Osteoblast (primary cell): ENCODE measurements around the gene SUSD4. TPM values are rescaled to one million over a fixed set of nuclear protein-coding genes. Genes with fewer than 3 reads are reported as not detected.

Experiments used
- DNase-seq: peaks from one replicate; pipeline ENCODE4 v3.0.0; 2011; ENCODE audit warnings: low spot score, mixed read lengths; ENCODE audit not compliant: insufficient read length; ENCODE audit errors: missing footprints
- H2AFZ ChIP-seq: 2 replicates; pipeline ENCODE4 v1.6.0; 2011; ENCODE audit warnings: mild to moderate bottlenecking, low read length
- H3K27ac ChIP-seq: 2 replicates; pipeline ENCODE4 v1.5.1; 2011; ENCODE audit warnings: mild to moderate bottlenecking, low read depth, low read length, moderate library complexity
- H3K27me3 ChIP-seq: 2 replicates; pipeline ENCODE4 v1.6.0; 2012; ENCODE audit warnings: mild to moderate bottlenecking, control low read depth, inconsistent platforms, low read length, moderate library complexity; ENCODE audit not compliant: insufficient read depth
- H3K36me3 ChIP-seq: 2 replicates; pipeline ENCODE4 v1.5.1; 2011; ENCODE audit warnings: mild to moderate bottlenecking, low read length, control low read depth, moderate library complexity; ENCODE audit not compliant: insufficient read depth
- H3K4me1 ChIP-seq: 2 replicates; pipeline ENCODE4 v1.5.1; 2011; ENCODE audit warnings: mild to moderate bottlenecking, low read length, control low read depth, moderate library complexity; ENCODE audit not compliant: insufficient read depth
- H3K4me2 ChIP-seq: 2 replicates; pipeline ENCODE4 v1.6.0; 2011; ENCODE audit warnings: mild to moderate bottlenecking, low read length; ENCODE audit not compliant: insufficient read depth
- H3K4me3 ChIP-seq: fragments of 200-600 bp; sonication (generic); 3 replicates; pipeline ENCODE4 v1.5.1; 2012; ENCODE audit warnings: mild to moderate bottlenecking, low read length, inconsistent platforms; ENCODE audit not compliant: insufficient read depth
- H3K79me2 ChIP-seq: 2 replicates; pipeline ENCODE4 v1.6.0; 2012; ENCODE audit warnings: mild to moderate bottlenecking, low read length, control low read depth, inconsistent platforms; ENCODE audit not compliant: insufficient read depth
- H3K9me3 ChIP-seq: 2 replicates; pipeline ENCODE4 v1.5.1; 2011; ENCODE audit warnings: low read depth, low read length, control low read depth
- H4K20me1 ChIP-seq: 2 replicates; pipeline ENCODE4 v1.6.0; 2012; ENCODE audit warnings: mild to moderate bottlenecking, low read length, control low read depth; ENCODE audit not compliant: insufficient read depth
- CTCF ChIP-seq: IDR thresholded peaks from 2 replicates; pipeline ENCODE4 v1.5.1; 2011; ENCODE audit warnings: mild to moderate bottlenecking, low read depth, low read length, moderate library complexity; ENCODE audit errors: extremely low read depth
- total RNA-seq: library from RNA; depleted of rRNA; stranded (reverse); fragments of >200 nt; gene quantifications from 2 replicates; pipeline ENCODE4 v1.2.3, GENCODE V29; 2012

The SUSD4 gene
- total RNA-seq, 1 donor = not detected

GRCh38 chr1:223374064-223374610 lies 10.2 kb upstream of the SUSD4 start:
- H3K27ac ChIP-seq = no peak overlapping the region
- H3K36me3 ChIP-seq = no peaks in the 10 kb centered on the region
- H2AFZ ChIP-seq = no peak overlapping the region
- peaks cover 3% of the 10 kb centered on the region for H3K27me3 ChIP-seq
- H3K79me2 ChIP-seq = no peaks in the 10 kb centered on the region
- H3K4me1 ChIP-seq = no peaks in the 10 kb centered on the region
- H3K4me3 ChIP-seq = no peak overlapping the region
- no peaks in the 10 kb centered on the region for H4K20me1 ChIP-seq
- DNase-seq = no peak
- TF ChIP-seq CTCF = no peak
- no peak overlapping the region for H3K4me2 ChIP-seq
- peaks cover 8% of the 10 kb centered on the region for H3K9me3 ChIP-seq

DNA sequence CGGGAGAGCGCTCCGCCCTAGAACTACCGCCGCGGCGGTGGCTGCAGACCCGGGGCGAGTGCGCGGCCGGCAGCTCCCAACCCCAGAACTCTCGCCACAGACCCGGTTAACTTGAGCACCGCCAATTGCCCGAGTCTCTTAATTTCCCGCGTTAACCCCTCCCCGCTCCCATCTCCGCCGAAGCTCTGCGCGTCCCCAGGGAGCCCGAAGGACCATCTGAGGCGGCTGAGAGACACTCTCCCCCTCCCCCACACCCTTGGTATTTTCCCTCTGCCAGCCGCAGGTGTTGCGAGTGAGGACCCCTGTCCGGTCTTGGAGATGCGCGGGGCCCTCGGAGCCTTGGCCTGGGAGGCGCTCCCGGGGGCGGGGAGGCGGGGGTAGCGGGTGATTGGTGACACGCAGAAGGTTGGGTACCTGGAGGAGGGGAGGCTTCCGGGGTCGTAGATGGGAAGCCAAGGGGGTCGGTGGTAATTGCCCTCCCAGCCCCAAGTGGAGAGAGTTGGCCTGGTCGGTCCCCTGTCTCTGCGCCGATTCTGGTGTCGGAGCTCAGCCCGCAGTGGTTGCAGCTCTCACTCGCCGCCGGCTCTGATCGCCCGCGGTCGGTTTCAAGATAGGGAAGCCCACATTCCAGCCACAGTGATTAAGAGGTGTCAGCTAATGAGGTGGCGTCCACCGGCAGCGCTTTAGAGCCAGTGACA lies 858 bp upstream of the SUSD4 start:
- DNase-seq = no peak
- Histone ChIP-seq H3K4me3 (no peak overlapping the region), H3K4me2 (no peak overlapping the region), H4K20me1 (no peaks in the 10 kb centered on the region), H3K4me1 (peaks cover 7% of the 10 kb centered on the region), H3K27me3 (peaks cover 51% of the 10 kb centered on the region), H3K9me3 (no peaks in the 10 kb centered on the region), H2AFZ (no peak overlapping the region), H3K36me3 (no peaks in the 10 kb centered on the region), H3K27ac (no peak overlapping the region), H3K79me2 (no peaks in the 10 kb centered on the region)
- no peak for TF ChIP-seq CTCF

GRCh38 chr1:223363057-223363855 lies 720 bp downstream of the SUSD4 start:
- peaks cover 63% of the 10 kb centered on the region for H3K27me3 ChIP-seq
- no peak overlapping the region for H3K27ac ChIP-seq
- TF ChIP-seq CTCF = no peak
- peak overlapping the region; percentile 72 for H3K4me2 ChIP-seq
- H3K79me2 ChIP-seq = no peaks in the 10 kb centered on the region
- H2AFZ ChIP-seq = peak overlapping the region; percentile 41
- DNase-seq = peak; percentile 94
- peaks cover 7% of the 10 kb centered on the region for H3K4me1 ChIP-seq
- no peaks in the 10 kb centered on the region for H4K20me1 ChIP-seq
- no peaks in the 10 kb centered on the region for H3K36me3 ChIP-seq
- H3K9me3 ChIP-seq = no peaks in the 10 kb centered on the region
- H3K4me3 ChIP-seq = peak overlapping the region; percentile 46

- Histone ChIP-seq H3K79me2 (no peaks in the 10 kb centered on the region), H3K4me3 (no peak overlapping the region), H3K4me1 (peaks cover 6% of the 10 kb centered on the region), H2AFZ (no peak overlapping the region), H4K20me1 (no peaks in the 10 kb centered on the region), H3K4me2 (no peak overlapping the region), H3K36me3 (no peaks in the 10 kb centered on the region), H3K27me3 (peaks cover 72% of the 10 kb centered on the region), H3K27ac (no peak overlapping the region), H3K9me3 (no peaks in the 10 kb centered on the region)
- no peak for DNase-seq
- TF ChIP-seq CTCF = no peak
These were observed 5.2 kb downstream of the SUSD4 start for GRCh38 chr1:223358826-223359225.
